ENCODE results near the gene KRI1.
A peak's percentile ranks its signal among the peaks of the same experiment; 100 is the strongest.

The KRI1 gene

DNA sequence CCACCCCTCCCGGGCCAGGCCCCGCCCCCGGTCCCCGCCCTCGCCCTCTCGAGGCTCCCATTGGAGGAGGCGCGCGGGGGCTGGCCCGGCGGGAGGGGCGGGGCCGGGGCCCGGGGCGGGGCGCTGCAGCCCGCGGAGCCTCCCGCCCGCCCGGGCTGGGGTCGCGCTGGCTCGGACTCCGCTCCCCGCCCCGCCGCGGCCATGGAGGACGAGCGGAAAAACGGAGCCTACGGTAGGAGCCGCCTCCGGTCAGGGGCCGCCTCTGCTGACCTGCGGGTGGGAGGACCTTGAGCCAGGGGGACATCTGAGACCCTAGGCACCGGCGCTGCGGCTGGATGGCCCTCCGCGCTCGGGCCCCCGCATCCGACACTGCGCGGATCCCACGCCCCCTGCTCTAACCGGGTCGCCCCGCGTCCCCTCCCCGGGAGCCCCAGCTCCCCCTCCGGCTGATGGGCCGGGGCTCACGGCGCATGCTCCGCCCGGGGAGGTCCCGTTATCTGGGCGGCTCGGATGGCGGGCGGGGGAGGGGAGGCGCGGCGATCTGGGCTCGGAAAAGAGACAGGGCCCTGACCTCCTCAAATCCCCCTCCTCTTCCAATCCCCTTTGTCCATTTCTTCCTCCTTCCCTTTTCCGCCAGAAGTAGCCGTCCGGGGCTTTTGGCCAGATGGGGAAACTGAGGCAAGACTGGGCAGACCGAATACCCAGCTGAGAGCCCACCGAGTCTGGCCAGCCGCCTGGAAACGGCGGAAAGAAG lies 36.7 kb upstream of the KRI1 start:
- H3K4me3 ChIP-seq (replicated peaks; ENCODE audit: low read depth, low read length): peak overlapping the region; percentile 96
- TF ChIP-seq, protein P1, sequence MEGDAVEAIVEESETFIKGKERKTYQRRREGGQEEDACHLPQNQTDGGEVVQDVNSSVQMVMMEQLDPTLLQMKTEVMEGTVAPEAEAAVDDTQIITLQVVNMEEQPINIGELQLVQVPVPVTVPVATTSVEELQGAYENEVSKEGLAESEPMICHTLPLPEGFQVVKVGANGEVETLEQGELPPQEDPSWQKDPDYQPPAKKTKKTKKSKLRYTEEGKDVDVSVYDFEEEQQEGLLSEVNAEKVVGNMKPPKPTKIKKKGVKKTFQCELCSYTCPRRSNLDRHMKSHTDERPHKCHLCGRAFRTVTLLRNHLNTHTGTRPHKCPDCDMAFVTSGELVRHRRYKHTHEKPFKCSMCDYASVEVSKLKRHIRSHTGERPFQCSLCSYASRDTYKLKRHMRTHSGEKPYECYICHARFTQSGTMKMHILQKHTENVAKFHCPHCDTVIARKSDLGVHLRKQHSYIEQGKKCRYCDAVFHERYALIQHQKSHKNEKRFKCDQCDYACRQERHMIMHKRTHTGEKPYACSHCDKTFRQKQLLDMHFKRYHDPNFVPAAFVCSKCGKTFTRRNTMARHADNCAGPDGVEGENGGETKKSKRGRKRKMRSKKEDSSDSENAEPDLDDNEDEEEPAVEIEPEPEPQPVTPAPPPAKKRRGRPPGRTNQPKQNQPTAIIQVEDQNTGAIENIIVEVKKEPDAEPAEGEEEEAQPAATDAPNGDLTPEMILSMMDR (IDR thresholded peaks at IDR 0.05; ENCODE audit: low read length, missing control alignments): no peak
- peak; percentile 68 for DNase-seq (ENCODE audit: low read depth)

DNA sequence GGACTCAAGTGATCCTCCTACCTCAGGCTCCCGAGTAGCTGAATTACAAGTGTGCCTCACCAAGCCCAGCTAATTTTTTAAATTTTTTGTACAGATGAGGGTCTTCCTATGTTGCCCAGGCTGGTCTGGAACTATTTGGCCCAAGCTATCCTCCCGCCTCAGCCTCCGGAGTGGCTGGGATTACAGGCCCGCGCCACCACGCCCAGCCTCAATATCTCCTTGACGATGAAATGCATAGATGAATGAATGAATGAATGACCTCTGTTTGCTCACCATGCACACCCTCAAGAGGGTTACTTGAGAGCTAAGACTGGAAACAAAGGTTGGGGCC lies 36.2 kb upstream of the KRI1 start:
- no peak for DNase-seq (ENCODE audit: low read depth)
- TF ChIP-seq, protein P1 (IDR thresholded peaks at IDR 0.05; ENCODE audit: low read length, missing control alignments): no peak
- H3K4me3 ChIP-seq (replicated peaks; ENCODE audit: low read depth, low read length): no peak overlapping the region

DNA sequence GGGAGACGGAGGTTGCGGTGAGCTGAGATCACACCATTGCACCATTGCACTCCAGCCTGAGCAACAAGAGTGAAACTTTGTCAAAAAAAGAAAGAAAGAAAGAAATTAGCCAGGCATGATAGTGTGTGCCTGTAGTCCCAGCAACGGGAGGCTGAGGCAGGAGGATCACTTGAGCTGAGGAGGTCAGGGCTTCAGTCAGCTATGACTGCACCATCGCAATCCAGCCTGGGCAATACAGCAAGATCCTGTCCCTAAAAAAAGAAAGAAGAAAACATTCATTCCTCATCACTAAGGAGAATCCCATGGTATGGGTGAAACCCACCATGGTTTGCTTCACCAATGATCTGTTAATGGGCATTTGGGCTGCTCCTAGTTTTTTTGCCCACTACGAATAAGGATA lies 34.3 kb upstream of the KRI1 start:
- H3K4me3 ChIP-seq (replicated peaks; ENCODE audit: low read depth, low read length): no peak overlapping the region
- no peak for DNase-seq (ENCODE audit: low read depth)
- TF ChIP-seq, protein P1 (IDR thresholded peaks at IDR 0.05; ENCODE audit: low read length, missing control alignments): no peak

DNA sequence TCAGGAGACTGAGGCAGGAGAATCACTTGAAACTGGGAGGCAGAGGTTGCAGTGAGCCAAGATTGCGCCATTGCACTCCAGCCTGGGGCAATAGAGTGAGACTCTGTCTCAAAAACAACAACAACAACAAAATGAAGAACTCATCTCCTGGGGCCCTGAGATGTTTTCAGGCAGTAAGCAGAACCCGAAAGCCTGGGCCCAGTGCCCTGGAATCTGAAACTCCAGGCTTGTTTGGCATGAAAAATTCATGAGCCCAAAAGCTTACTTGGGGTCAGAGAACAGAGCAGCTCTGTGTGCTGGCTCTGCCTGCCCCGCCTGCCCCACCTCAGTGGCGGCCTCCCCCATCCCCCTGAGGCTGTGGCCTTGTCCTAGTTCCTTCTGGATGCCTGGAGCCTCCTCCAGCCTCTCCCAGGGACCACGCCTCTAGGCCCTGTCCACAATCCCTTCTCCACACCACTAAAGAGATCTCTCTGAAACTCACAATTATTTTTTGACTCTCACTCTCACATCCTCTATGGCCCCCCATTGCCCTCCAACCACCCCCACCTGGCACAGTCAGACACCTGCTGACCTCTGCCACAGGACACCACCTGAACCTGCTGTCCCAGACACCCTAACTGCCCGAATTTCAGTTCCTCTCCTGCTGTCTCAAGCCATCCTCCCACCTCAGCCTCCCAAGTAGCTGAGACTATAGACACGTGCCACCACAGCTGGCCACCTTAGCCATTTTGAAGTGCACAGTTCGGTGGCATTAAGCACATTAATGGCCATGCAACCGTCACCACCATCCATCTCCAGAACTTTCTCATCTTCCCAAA lies 28.2 kb upstream of the KRI1 start:
- TF ChIP-seq, protein P1 (IDR thresholded peaks at IDR 0.05; ENCODE audit: low read length, missing control alignments): no peak
- H3K4me3 ChIP-seq (replicated peaks; ENCODE audit: low read depth, low read length): no peak overlapping the region
- DNase-seq (ENCODE audit: low read depth): no peak

DNA sequence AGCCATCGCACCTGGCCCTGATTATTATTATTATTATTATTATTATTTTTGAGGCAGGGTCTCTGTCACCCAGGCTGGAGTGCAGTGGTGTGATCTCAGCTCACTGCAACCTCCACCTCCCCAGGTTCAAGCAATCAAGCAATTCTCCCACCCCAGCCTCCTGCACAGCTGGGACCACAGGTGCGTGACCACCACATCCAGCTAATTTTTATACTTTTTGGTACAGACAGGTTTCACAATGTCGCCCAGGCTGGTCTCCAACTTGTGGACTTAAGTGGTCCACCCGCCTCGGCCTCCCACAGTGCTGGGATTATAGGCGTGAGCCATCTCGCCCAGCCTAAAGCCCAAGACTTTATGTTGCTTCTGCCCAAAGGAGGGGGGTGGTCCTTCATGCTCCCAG lies 27.3 kb upstream of the KRI1 start:
- no peak for DNase-seq (ENCODE audit: low read depth)
- no peak overlapping the region for H3K4me3 ChIP-seq (replicated peaks; ENCODE audit: low read depth, low read length)
- TF ChIP-seq, protein P1 (IDR thresholded peaks at IDR 0.05; ENCODE audit: low read length, missing control alignments): no peak

DNA sequence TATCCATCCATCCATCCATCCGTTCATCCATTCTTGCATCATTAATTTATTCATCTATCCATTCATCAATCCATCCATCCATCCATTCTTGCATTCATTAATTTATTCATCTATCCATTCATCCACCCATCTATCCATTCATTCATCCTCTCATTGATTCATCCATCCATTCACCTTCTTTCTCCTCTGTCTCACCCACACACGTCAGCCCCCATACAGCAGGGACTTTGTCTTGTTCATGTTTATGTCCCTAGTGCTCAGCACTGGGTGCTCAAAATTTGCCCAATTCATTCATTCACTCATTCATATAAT lies 22.0 kb upstream of the KRI1 start:
- no peak for DNase-seq (ENCODE audit: low read depth)
- TF ChIP-seq, protein P1 (IDR thresholded peaks at IDR 0.05; ENCODE audit: low read length, missing control alignments): no peak
- H3K4me3 ChIP-seq (replicated peaks; ENCODE audit: low read depth, low read length): no peak overlapping the region
